CD4-positive, alpha-beta memory T cell (primary cell): Measurements from ENCODE around the gene GRK5. TPM values are rescaled to one million over a fixed set of nuclear protein-coding genes. Genes with fewer than 3 reads are reported as not detected.

Source experiments
- CTCF ChIA-PET: fragments of 350-600 bp; sonication (Branson Sonifier 250); formaldehyde crosslinking; loops from one replicate; lab custom pipeline; 2021; ENCODE audit warnings: inconsistent platforms; ENCODE audit not compliant: partially characterized antibody; lab: Charles Lee
- POLR2A ChIA-PET: fragments of 350-600 bp; sonication (Branson Sonifier 250); formaldehyde crosslinking; loops from one replicate; lab custom pipeline; 2021; ENCODE audit not compliant: partially characterized antibody; lab: Charles Lee
- DNase-seq, 5 donors: peaks; one replicate each; pipeline versions ENCODE4 v3.0.0 to v3.0.0-alpha.2; 2020 to 2022; ENCODE audit warnings: mixed read lengths in 1 of 5
- H3K27ac ChIP-seq: one replicate; pipeline ENCODE4 v1.7.0; 2013; ENCODE audit warnings: low read depth, low read length
- H3K27me3 ChIP-seq: 2 replicates; pipeline ENCODE4 v1.7.0; 2013; ENCODE audit warnings: mild to moderate bottlenecking, low read length, moderate library complexity; ENCODE audit not compliant: insufficient read depth
- H3K36me3 ChIP-seq: 2 replicates; pipeline ENCODE4 v1.7.0; 2013; ENCODE audit warnings: mild to moderate bottlenecking, low read length, moderate library complexity; ENCODE audit not compliant: insufficient read depth
- H3K4me1 ChIP-seq: 2 replicates; pipeline ENCODE4 v1.7.0; 2013; ENCODE audit warnings: mild to moderate bottlenecking, low read length, moderate library complexity; ENCODE audit not compliant: insufficient read depth
- H3K4me3 ChIP-seq, 2 donors: one replicate each; pipeline ENCODE4 v1.7.0; 2013; ENCODE audit warnings: low read length in 2 of 2, mild to moderate bottlenecking in 1 of 2
- H3K9me3 ChIP-seq, 2 donors: one replicate each; pipeline ENCODE4 v1.7.0; 2013; ENCODE audit warnings: low read length in 2 of 2, control low read depth in 1 of 2; ENCODE audit not compliant: control insufficient read depth in 1 of 2
- H3K27ac Mint-ChIP-seq, 7 donors: one replicate each; pipeline ENCODE4 v1.8.0; 2020 to 2021; ENCODE audit warnings: mixed read lengths in 7 of 7, mild to moderate bottlenecking in 6 of 7, inconsistent platforms in 3 of 7, moderate library complexity in 3 of 7
- H3K27me3 Mint-ChIP-seq, 2 donors: one replicate each; pipeline ENCODE4 v1.8.0; 2020 to 2021; ENCODE audit warnings: mixed read lengths in 2 of 2
- H3K36me3 Mint-ChIP-seq, 2 donors: one replicate each; pipeline ENCODE4 v1.8.0; 2020 to 2021; ENCODE audit warnings: mixed read lengths in 2 of 2, inconsistent platforms in 1 of 2, mild to moderate bottlenecking in 1 of 2
- H3K4me1 Mint-ChIP-seq, 4 donors: one replicate each; pipeline ENCODE4 v1.8.0; 2020 to 2021; ENCODE audit warnings: mixed read lengths in 4 of 4, mild to moderate bottlenecking in 1 of 4
- H3K4me3 Mint-ChIP-seq, 8 donors: one replicate each; pipeline ENCODE4 v1.8.0; 2020 to 2021; ENCODE audit warnings: mixed read lengths in 8 of 8, mild to moderate bottlenecking in 7 of 8, moderate library complexity in 6 of 8, inconsistent platforms in 3 of 8
- H3K9me3 Mint-ChIP-seq, 8 donors: one replicate each; pipeline ENCODE4 v1.8.0; 2020 to 2021; ENCODE audit warnings: mixed read lengths in 8 of 8, mild to moderate bottlenecking in 5 of 8, inconsistent platforms in 3 of 8, moderate library complexity in 1 of 8
- intact Hi-C: fragments of 100-400 bp; cut with micrococcal nuclease; formaldehyde crosslinking; loops from one replicate; pipeline ENCODE4 v1.15.1; 2023
- polyA plus RNA-seq, 2 donors: library from polyadenylated mRNA; unstranded; fragments of 300-500 nt; fragmentation: Illumina TruSeq; gene quantifications; one replicate each; pipeline ENCODE4 v1.2.3, GENCODE V29; 2021
- total RNA-seq, 2 experiments: library from RNA; stranded (reverse); gene quantifications; one replicate each; pipeline ENCODE4 v1.2.3, GENCODE V29; 2021

GRK5 gene
- total and polyA plus RNA-seq, 4 experiments from 2014 or later = 7.6 to 27.9 (median 18.6) TPM

DNA sequence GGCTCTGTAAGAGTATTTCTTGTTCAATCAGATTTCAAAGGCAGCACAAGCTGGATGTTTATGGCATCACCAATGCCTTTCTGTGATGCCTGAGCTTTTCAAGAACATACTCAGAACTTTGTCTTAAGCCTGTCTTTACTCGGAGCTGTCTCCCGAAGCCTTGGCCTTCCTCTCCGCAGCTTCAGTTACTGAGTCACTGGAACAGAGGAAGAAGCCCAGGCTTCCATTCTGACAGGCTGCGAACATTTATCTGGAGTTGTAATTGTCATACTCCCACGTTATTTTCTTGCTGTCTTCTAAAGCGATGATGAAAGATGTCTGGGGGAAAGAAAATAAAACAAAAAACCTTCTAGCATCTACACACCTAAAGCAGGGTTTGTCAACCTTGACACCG is 43.9 kb downstream of the GRK5 start:
- ChIA-PET POLR2A (no interaction called here), CTCF (interaction anchor here (1.0 kb wide), 1 partner anchor 8 kb away, joined by 3 read pairs; no protein-coding TSS in a partner anchor)
- H3K36me3 ChIP-seq = no peaks in the 10 kb centered on the region
- H3K27me3 ChIP-seq = no peaks in the 10 kb centered on the region
- Mint-ChIP-seq H3K4me3 (no peak overlapping the region), H3K27me3 (no peaks in the 10 kb centered on the region), H3K4me1 (peaks cover 0 to 26% (median 12%) of the 10 kb centered on the region in 4 donors), H3K27ac (peak overlapping the region in 2 of 7 donors; percentile 45 to 59), H3K36me3 (peaks cover 4 to 6% of the 10 kb centered on the region in 2 donors), H3K9me3 (no peaks in the 10 kb centered on the region)
- H3K27ac ChIP-seq = no peak overlapping the region
- H3K4me1 ChIP-seq = no peaks in the 10 kb centered on the region
- intact Hi-C loops = no loop called here
- no peak overlapping the region for H3K4me3 ChIP-seq
- DNase-seq = no peak
- H3K9me3 ChIP-seq = no peaks in the 10 kb centered on the region

- no peak overlapping the region for H3K27ac ChIP-seq
- H3K36me3 Mint-ChIP-seq = peaks cover 4 to 6% of the 10 kb centered on the region in 2 donors
- no peak for DNase-seq
- peak overlapping the region in 3 of 7 donors; percentile 42 to 59 (median 55) for H3K27ac Mint-ChIP-seq
- H3K4me3 ChIP-seq = no peak overlapping the region
- no peaks in the 10 kb centered on the region for H3K4me1 ChIP-seq
- no peaks in the 10 kb centered on the region for H3K27me3 Mint-ChIP-seq
- intact Hi-C loops = no loop called here
- H3K9me3 ChIP-seq = no peaks in the 10 kb centered on the region
- H3K27me3 ChIP-seq = no peaks in the 10 kb centered on the region
- no peak overlapping the region for H3K4me3 Mint-ChIP-seq
- ChIA-PET CTCF (interaction anchor here (1.2 kb wide), 1 partner anchor 42 kb away, joined by 3 read pairs; no protein-coding TSS in a partner anchor), POLR2A (no interaction called here)
- peaks cover 0 to 26% (median 11%) of the 10 kb centered on the region in 4 donors for H3K4me1 Mint-ChIP-seq
- H3K9me3 Mint-ChIP-seq = no peaks in the 10 kb centered on the region
- no peaks in the 10 kb centered on the region for H3K36me3 ChIP-seq
Observed at GRCh38 chr10:119252051-119252465, 44.7 kb downstream of the GRK5 start.

DNA sequence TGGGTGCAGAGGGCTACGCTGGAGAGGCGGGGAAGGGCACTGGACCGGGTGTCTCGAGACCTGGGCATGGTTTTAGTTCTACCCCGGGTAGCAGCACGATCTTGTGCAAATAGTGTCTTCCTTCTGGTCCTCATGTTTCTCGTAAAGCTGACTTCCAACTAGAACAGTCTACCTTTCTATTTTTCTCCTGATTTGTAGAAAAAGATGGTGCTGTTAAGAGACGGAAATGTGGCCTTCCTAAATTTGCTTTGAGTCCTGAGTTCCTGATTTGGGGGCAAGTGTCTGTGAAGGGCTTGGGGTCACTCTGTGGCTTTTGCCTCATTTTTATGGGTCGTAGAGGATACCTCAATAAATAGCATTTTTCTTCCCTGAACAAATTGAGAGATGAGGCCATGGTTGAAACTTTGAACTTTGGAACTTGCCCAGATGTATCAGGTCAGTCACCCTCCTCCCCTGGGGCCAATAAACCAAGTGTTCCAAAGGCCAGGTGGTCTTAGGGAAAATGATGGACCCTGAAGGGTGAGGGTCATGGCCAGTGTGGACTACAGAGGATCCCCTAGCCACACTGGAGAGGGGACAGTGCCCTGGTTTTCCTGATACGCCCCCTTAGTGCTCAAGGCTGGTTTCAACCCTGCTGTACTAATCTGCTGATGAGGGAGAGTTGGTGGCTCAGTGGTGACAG is 45.2 kb downstream of the GRK5 start:
- Mint-ChIP-seq H3K9me3 (no peaks in the 10 kb centered on the region), H3K27ac (peak overlapping the region in 6 of 7 donors; percentile 24 to 79 (median 61)), H3K4me1 (peaks cover 0 to 26% (median 9%) of the 10 kb centered on the region in 4 donors), H3K36me3 (peaks cover 4 to 6% of the 10 kb centered on the region in 2 donors), H3K4me3 (no peak overlapping the region), H3K27me3 (no peaks in the 10 kb centered on the region)
- ChIA-PET CTCF (interaction anchor here (1.2 kb wide), 1 partner anchor 43 kb away, joined by 3 read pairs; no protein-coding TSS in a partner anchor), POLR2A (no interaction called here)
- no peak overlapping the region for H3K4me3 ChIP-seq
- H3K9me3 ChIP-seq = no peaks in the 10 kb centered on the region
- H3K36me3 ChIP-seq = no peaks in the 10 kb centered on the region
- H3K27ac ChIP-seq = no peak overlapping the region
- no peaks in the 10 kb centered on the region for H3K27me3 ChIP-seq
- H3K4me1 ChIP-seq = no peaks in the 10 kb centered on the region
- intact Hi-C loops = no loop called here
- no peak for DNase-seq

DNA sequence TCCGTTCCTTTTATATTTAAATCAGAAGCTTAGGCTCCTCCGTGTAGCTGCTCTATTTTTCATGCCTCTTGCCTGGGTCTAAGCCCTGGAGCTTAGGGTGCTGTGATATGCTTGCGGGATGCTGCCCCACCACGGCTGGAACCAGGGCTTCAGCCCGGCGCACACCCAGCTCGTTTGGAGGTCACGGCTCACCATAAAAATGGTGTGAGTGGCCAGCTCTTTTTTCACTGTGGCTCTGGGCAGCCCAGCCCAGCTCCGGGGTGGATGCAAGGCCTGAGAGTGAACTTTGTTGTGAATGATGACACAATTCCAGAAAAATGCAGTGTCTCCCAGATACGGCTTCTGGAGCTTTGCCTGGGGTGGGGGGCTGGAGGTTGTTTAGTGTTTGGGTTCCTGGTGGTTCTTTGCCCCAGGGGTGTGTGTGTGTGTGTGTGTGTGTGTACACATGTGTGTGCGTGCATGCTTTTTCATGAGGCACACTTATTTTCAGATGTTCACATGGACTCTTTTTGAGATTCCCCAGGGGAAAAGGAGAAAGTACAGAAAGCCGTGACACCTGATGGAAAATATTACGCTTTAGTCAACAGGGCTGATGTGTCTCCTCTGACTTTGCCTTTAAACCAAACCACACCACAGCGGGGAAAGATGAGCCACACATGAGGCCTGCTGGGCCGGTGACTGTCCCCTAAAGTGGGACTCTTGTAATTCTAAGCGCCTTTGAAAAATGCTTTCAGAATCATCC is 46.2 kb downstream of the GRK5 start:
- Histone ChIP-seq H3K27me3 (no peaks in the 10 kb centered on the region), H3K9me3 (no peaks in the 10 kb centered on the region), H3K4me3 (no peak overlapping the region), H3K36me3 (no peaks in the 10 kb centered on the region), H3K4me1 (no peaks in the 10 kb centered on the region), H3K27ac (no peak overlapping the region)
- H3K9me3 Mint-ChIP-seq = no peaks in the 10 kb centered on the region
- peak overlapping the region; percentile 27 to 85 (median 53) for H3K27ac Mint-ChIP-seq
- ChIA-PET POLR2A (no interaction called here), CTCF (interaction anchor here (1.2 kb wide), 1 partner anchor 44 kb away, joined by 3 read pairs; no protein-coding TSS in a partner anchor)
- DNase-seq = no peak
- peaks cover 4 to 6% of the 10 kb centered on the region in 2 donors for H3K36me3 Mint-ChIP-seq
- intact Hi-C loops = no loop called here
- H3K4me3 Mint-ChIP-seq = peak overlapping the region in 1 of 8 donors; percentile 9
- H3K4me1 Mint-ChIP-seq = peaks cover 0 to 35% (median 12%) of the 10 kb centered on the region in 4 donors
- no peaks in the 10 kb centered on the region for H3K27me3 Mint-ChIP-seq

- Histone ChIP-seq H3K27me3 (no peaks in the 10 kb centered on the region), H3K9me3 (no peaks in the 10 kb centered on the region), H3K27ac (no peak overlapping the region), H3K36me3 (no peaks in the 10 kb centered on the region), H3K4me1 (no peaks in the 10 kb centered on the region), H3K4me3 (no peak overlapping the region)
- Mint-ChIP-seq H3K27ac (peak overlapping the region; percentile 27 to 85 (median 47)), H3K4me1 (peaks cover 0 to 35% (median 13%) of the 10 kb centered on the region in 4 donors), H3K4me3 (no peak overlapping the region), H3K36me3 (peaks cover 4 to 6% of the 10 kb centered on the region in 2 donors), H3K27me3 (no peaks in the 10 kb centered on the region), H3K9me3 (no peaks in the 10 kb centered on the region)
- ChIA-PET CTCF (no interaction called here), POLR2A (interaction anchor here (1.1 kb wide), 1 partner anchor 14 kb away, joined by 3 read pairs; no protein-coding TSS in a partner anchor)
- intact Hi-C loops = no loop called here
- no peak for DNase-seq
Observed at GRCh38 chr10:119254335-119254734, 47.0 kb downstream of the GRK5 start.

GRCh38 chr10:119256030-119256429 is 48.7 kb downstream of the GRK5 start:
- DNase-seq = no peak
- Mint-ChIP-seq H3K4me1 (peaks cover 0 to 31% (median 10%) of the 10 kb centered on the region in 4 donors), H3K27me3 (no peaks in the 10 kb centered on the region), H3K27ac (peak overlapping the region in 1 of 7 donors; percentile 15), H3K9me3 (no peaks in the 10 kb centered on the region), H3K4me3 (no peak overlapping the region), H3K36me3 (peaks cover under 1 to 5% of the 10 kb centered on the region in 2 donors)
- H3K36me3 ChIP-seq = no peaks in the 10 kb centered on the region
- ChIA-PET CTCF (interaction anchor here (1.5 kb wide), 1 partner anchor 47 kb away, joined by 4 read pairs; no protein-coding TSS in a partner anchor), POLR2A (interaction anchor here (0.5 kb wide), 1 partner anchor 68 kb away, joined by 3 read pairs; no protein-coding TSS in a partner anchor)
- H3K27ac ChIP-seq = no peak overlapping the region
- intact Hi-C loops = no loop called here
- H3K27me3 ChIP-seq = no peaks in the 10 kb centered on the region
- H3K9me3 ChIP-seq = no peaks in the 10 kb centered on the region
- no peaks in the 10 kb centered on the region for H3K4me1 ChIP-seq
- no peak overlapping the region for H3K4me3 ChIP-seq

GRCh38 chr10:119256897-119257296 is 49.5 kb downstream of the GRK5 start:
- Histone ChIP-seq H3K4me3 (no peak overlapping the region), H3K36me3 (no peaks in the 10 kb centered on the region), H3K27me3 (no peaks in the 10 kb centered on the region), H3K4me1 (no peaks in the 10 kb centered on the region), H3K9me3 (no peaks in the 10 kb centered on the region), H3K27ac (no peak overlapping the region)
- CTCF ChIA-PET = no interaction called here
- H3K27ac Mint-ChIP-seq = peak overlapping the region in 4 of 7 donors; percentile 22 to 72 (median 54)
- peaks cover under 1% of the 10 kb centered on the region in 2 donors for H3K36me3 Mint-ChIP-seq
- no peak for DNase-seq
- no peaks in the 10 kb centered on the region for H3K9me3 Mint-ChIP-seq
- intact Hi-C loops = no loop called here
- no peaks in the 10 kb centered on the region for H3K27me3 Mint-ChIP-seq
- peak overlapping the region in 1 of 8 donors; percentile 21 for H3K4me3 Mint-ChIP-seq
- H3K4me1 Mint-ChIP-seq = peaks cover 0 to 25% (median 9%) of the 10 kb centered on the region in 4 donors
- POLR2A ChIA-PET = no interaction called here
